Lower leg skin (tissue), 4 donors: ENCODE results near the gene SUSD4. TPM values are rescaled to one million over a fixed set of nuclear protein-coding genes. Genes with fewer than 3 reads are reported as not detected.

Source experiments
- DNase-seq, 2 donors: peaks; one replicate each; pipeline ENCODE4 v3.0.0-alpha.2; 2019; ENCODE audit warnings: low spot score in 2 of 2
- H3K4me3 ChIP-seq: fragments of 200-600 bp; sonication (generic); 2 replicates; pipeline ENCODE4 v1.5.1; 2017; ENCODE audit warnings: mild to moderate bottlenecking, low read depth; ENCODE audit not compliant: poor library complexity, severe bottlenecking
- POLR2A ChIP-seq, 2 donors: fragments of 450-650 bp; IDR thresholded peaks; one replicate each; pipeline ENCODE4 v1.6.1; 2016 to 2017; ENCODE audit warnings: antibody characterized with exemption in 2 of 2, mild to moderate bottlenecking in 1 of 2, moderate library complexity in 1 of 2
- WGBS, 2 donors: methylation state at CpG; one replicate each; pipeline ENCODE4 v1.1.5; 2018; 5-methylcytosine and 5-hydroxymethylcytosine counted together
- intact Hi-C: fragments of 100-400 bp; cut with DNase I; formaldehyde crosslinking; loops from one replicate; pipeline ENCODE4 v1.15.0; 2023; ENCODE audit warnings: low total_unique reads
- total RNA-seq, 4 donors: library from RNA; depleted of rRNA; stranded (reverse); fragments of >200 nt; gene quantifications; one replicate each; pipeline ENCODE4 v1.1.0, GENCODE V29; 2016
- TF ChIP-seq, protein P1 (sequence below), 3 donors: fragments of 450-650 bp; IDR thresholded peaks; one replicate each; pipeline ENCODE4 v1.5.1; 2016; ENCODE audit warnings: antibody characterized with exemption in 3 of 3, mild to moderate bottlenecking in 3 of 3, moderate library complexity in 2 of 3

SUSD4 gene
- total RNA-seq, 4 donors from 2014 or later: 2.7 to 6.8 (median 3.8) TPM

GRCh38 chr1:223242971-223243370 lies 121.0 kb downstream of the SUSD4 start:
- peak in 1 of 2 donors; percentile 64 for DNase-seq

DNA sequence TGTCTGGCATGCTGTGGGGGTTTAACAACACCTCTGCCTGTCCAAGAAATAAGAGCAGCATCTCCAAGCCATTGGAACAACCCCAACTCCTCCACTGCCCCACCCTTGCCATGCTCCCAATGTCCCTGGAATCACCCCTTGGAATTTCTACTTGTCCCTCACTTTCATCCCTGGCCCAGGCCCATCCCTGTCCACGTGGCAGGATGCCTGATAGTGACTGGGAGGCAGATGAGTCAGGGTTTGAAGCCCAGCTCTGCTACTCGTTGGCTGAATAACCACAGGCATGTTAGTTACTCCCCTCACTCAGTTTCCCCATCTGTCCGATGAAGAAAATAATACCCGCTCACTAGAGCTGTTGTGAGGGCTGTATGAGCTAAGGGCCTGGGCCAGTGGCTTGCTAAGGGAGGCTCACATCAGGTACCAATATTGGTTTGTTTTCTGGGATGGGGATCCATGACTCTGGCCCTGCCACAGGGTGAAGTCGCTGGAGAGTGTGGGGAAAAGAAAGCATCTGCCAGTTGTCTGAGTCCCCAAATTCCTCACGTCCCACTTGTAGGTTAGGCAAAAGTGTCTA lies 121.5 kb downstream of the SUSD4 start:
- 65 to 67% methylated on average over 6 of the region's 6 CpGs for WGBS, 2 donors
- TF ChIP-seq, protein P1, sequence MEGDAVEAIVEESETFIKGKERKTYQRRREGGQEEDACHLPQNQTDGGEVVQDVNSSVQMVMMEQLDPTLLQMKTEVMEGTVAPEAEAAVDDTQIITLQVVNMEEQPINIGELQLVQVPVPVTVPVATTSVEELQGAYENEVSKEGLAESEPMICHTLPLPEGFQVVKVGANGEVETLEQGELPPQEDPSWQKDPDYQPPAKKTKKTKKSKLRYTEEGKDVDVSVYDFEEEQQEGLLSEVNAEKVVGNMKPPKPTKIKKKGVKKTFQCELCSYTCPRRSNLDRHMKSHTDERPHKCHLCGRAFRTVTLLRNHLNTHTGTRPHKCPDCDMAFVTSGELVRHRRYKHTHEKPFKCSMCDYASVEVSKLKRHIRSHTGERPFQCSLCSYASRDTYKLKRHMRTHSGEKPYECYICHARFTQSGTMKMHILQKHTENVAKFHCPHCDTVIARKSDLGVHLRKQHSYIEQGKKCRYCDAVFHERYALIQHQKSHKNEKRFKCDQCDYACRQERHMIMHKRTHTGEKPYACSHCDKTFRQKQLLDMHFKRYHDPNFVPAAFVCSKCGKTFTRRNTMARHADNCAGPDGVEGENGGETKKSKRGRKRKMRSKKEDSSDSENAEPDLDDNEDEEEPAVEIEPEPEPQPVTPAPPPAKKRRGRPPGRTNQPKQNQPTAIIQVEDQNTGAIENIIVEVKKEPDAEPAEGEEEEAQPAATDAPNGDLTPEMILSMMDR (IDR thresholded peaks at IDR 0.05): no peak
- no peak for TF ChIP-seq POLR2A (IDR thresholded peaks at IDR 0.05)
- intact Hi-C loops: no loop called here
- H3K4me3 ChIP-seq: no peak overlapping the region
- DNase-seq: peak in 1 of 2 donors; percentile 79

More at GRCh38 chr1:223242971-223243370, 121.0 kb downstream of the SUSD4 start:
- no peak overlapping the region for H3K4me3 ChIP-seq
- no peak for TF ChIP-seq POLR2A (IDR thresholded peaks at IDR 0.05)
- intact Hi-C loops: no loop called here
- 96 to 98% methylated on average over 5 to 7 of the region's 7 CpGs for WGBS, 2 donors

DNA sequence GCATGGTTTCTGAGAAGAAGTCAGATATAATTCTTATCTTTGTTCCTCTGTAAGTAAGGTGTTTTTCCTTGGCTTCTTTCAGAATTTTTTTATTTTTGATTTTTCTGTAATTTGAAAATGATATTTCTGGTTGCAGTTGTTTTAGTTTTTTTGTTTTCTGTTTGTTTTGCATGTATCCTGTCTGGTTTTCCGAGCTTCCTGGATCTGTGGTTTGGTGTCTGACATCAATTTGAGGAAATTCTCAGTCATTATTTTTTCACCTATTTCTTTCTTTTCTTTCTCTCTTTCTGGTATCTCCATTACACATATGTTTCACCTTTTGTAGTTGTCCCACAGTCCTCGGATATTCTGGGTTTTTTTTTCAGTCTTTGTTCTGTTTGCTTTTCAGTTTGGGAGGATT lies 123.9 kb downstream of the SUSD4 start:
- DNase-seq: no peak
- intact Hi-C loops: no loop called here
- TF ChIP-seq POLR2A (IDR thresholded peaks at IDR 0.05): no peak
- TF ChIP-seq, protein P1 (IDR thresholded peaks at IDR 0.05): no peak
- 52 to 70% methylated on average over 2 of the region's 2 CpGs for WGBS, 2 donors
- no peak overlapping the region for H3K4me3 ChIP-seq

DNA sequence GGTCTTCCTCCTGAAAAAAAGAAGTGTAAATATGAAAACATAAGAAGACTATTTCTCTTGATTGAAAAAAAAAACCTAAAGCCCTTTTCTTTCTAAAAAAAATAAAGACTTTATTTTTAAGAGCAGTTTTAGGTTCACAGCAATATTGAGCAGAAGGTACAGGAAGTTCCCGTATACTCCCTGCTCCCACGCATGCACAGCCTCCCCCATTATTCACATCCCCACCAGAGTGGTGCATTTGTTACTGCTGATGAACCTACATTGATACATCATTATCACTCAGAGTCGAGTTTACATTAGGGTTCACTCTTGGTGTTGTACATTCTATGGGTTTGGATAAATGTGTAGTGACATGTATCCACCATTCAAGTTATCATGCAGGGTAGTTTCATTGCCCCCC lies 128.9 kb downstream of the SUSD4 start:
- TF ChIP-seq POLR2A (IDR thresholded peaks at IDR 0.05): no peak
- TF ChIP-seq, protein P1 (IDR thresholded peaks at IDR 0.05): no peak
- DNase-seq: peak in 1 of 2 donors; percentile 39
- intact Hi-C loops: no loop called here
- no peak overlapping the region for H3K4me3 ChIP-seq
- WGBS, 2 donors: 89 to 96% methylated on average over 3 of the region's 3 CpGs

- WGBS, 2 donors: 80 to 87% methylated on average over 5 of the region's 5 CpGs
- no peak overlapping the region for H3K4me3 ChIP-seq
- TF ChIP-seq POLR2A (IDR thresholded peaks at IDR 0.05): no peak
- TF ChIP-seq, protein P1 (IDR thresholded peaks at IDR 0.05): no peak
- intact Hi-C loops: no loop called here
- DNase-seq: no peak
Measured at GRCh38 chr1:223234534-223234933, 129.4 kb downstream of the SUSD4 start.

GRCh38 chr1:223234170-223234514 lies 129.8 kb downstream of the SUSD4 start:
- intact Hi-C loops: no loop called here
- WGBS, 2 donors: 77 to 81% methylated on average over 1 of the region's 1 CpG
- TF ChIP-seq, protein P1 (IDR thresholded peaks at IDR 0.05): no peak
- no peak for TF ChIP-seq POLR2A (IDR thresholded peaks at IDR 0.05)
- no peak overlapping the region for H3K4me3 ChIP-seq
- no peak for DNase-seq
